ENCODE results near the gene SIX5.
"Not testable (repeated sequence)": the region's sequence is repeated elsewhere in the genome, so short reads cannot be mapped to it uniquely, and the experiment has no call there.

Gene SIX5

GRCh38 chr19:45761714-45762113, 7.3 kb downstream of the SIX5 start:
- no peak for DNase-seq

- DNase-seq = no peak
These were observed 10.1 kb downstream of the SIX5 start for GRCh38 chr19:45758921-45759320.

- DNase-seq = no peak
These were observed 11.4 kb downstream of the SIX5 start for GRCh38 chr19:45757695-45758094.

- no peak for DNase-seq
These were observed 14.7 kb downstream of the SIX5 start for GRCh38 chr19:45754323-45754722.

- DNase-seq = no peak
These were observed 15.5 kb downstream of the SIX5 start for GRCh38 chr19:45753548-45753947.

- DNase-seq = no peak
These were observed 16.4 kb downstream of the SIX5 start for GRCh38 chr19:45752639-45753038.

GRCh38 chr19:45751483-45751882, 17.6 kb downstream of the SIX5 start:
- DNase-seq = not testable (repeated sequence)

GRCh38 chr19:45747513-45747912, 21.5 kb downstream of the SIX5 start:
- DNase-seq = no peak

- no peak for DNase-seq
These were observed 22.2 kb downstream of the SIX5 start for GRCh38 chr19:45746866-45747265.

- DNase-seq = no peak
These were observed 23.4 kb downstream of the SIX5 start for GRCh38 chr19:45745606-45746005.

GRCh38 chr19:45742969-45743368, 26.1 kb downstream of the SIX5 start:
- no peak for DNase-seq

GRCh38 chr19:45739498-45740439, 29.3 kb downstream of the SIX5 start:
- DNase-seq = no peak

- DNase-seq = no peak
These were observed 35.8 kb downstream of the SIX5 start, which contains the start of gene MEIOSIN for GRCh38 chr19:45733160-45733810. Gene MEIOSIN (plus strand): TSS chr19:45733439. CDS start chr19:45735377, 1,938 bp downstream.

GRCh38 chr19:45730368-45731288, 38.4 kb downstream of the SIX5 start, which contains the start of gene FBXO46:
Gene FBXO46 (minus strand): TSS chr19:45730896. CDS start chr19:45713495, 17,401 bp downstream.
- peak; percentile 77 to 99 (median 97) for DNase-seq

- DNase-seq = peak in 1 of 51 donors; percentile 30
These were observed 39.2 kb downstream of the SIX5 start for GRCh38 chr19:45729800-45730290.

GRCh38 chr19:45728683-45729082, 40.4 kb downstream of the SIX5 start:
- DNase-seq = not testable (repeated sequence)

- not testable (repeated sequence) for DNase-seq
These were observed 49.0 kb downstream of the SIX5 start for GRCh38 chr19:45720065-45720464.

- DNase-seq = peak in 4 of 51 donors; percentile 2 to 39 (median 26)
These were observed 50.9 kb downstream of the SIX5 start for GRCh38 chr19:45717983-45718650.

GRCh38 chr19:45717131-45717982, 51.7 kb downstream of the SIX5 start:
- peak; percentile 89 to 100 (median 99) for DNase-seq

All from hypothalamus (tissue), 51 donors.